Measurements from ENCODE around the gene COL17A1.

The COL17A1 gene

GRCh38 chr10:104088239-104088638 is 2.6 kb upstream of the COL17A1 start:
- no peak for DNase-seq
- H3K4me2 ChIP-seq (ENCODE audit: low read depth, low read length) = no peak overlapping the region
- no peaks in the 10 kb centered on the region for H3K9me3 ChIP-seq (replicated peaks; ENCODE audit: insufficient read depth, low read length)
- H3F3A ChIP-seq (ENCODE audit: insufficient read depth, low read length) = no peaks in the 10 kb centered on the region
- no peaks in the 10 kb centered on the region for H3K4me1 ChIP-seq (ENCODE audit: low read length)
- H3K79me2 ChIP-seq (ENCODE audit: low read length) = no peaks in the 10 kb centered on the region
- H3K9ac ChIP-seq (ENCODE audit: low read length) = no peak overlapping the region
- no peaks in the 10 kb centered on the region for H3K9me2 ChIP-seq (replicated peaks; ENCODE audit: insufficient read depth, low read length)
- no peak overlapping the region for H3K4me3 ChIP-seq (ENCODE audit: low read length)
- no peak overlapping the region for H3K27ac ChIP-seq (ENCODE audit: low read length)
- H3K36me3 ChIP-seq (replicated peaks; ENCODE audit: insufficient read depth, low read length) = no peaks in the 10 kb centered on the region
- no peaks in the 10 kb centered on the region for H4K20me1 ChIP-seq (ENCODE audit: insufficient read depth, low read length)
- TF ChIP-seq, protein P1, sequence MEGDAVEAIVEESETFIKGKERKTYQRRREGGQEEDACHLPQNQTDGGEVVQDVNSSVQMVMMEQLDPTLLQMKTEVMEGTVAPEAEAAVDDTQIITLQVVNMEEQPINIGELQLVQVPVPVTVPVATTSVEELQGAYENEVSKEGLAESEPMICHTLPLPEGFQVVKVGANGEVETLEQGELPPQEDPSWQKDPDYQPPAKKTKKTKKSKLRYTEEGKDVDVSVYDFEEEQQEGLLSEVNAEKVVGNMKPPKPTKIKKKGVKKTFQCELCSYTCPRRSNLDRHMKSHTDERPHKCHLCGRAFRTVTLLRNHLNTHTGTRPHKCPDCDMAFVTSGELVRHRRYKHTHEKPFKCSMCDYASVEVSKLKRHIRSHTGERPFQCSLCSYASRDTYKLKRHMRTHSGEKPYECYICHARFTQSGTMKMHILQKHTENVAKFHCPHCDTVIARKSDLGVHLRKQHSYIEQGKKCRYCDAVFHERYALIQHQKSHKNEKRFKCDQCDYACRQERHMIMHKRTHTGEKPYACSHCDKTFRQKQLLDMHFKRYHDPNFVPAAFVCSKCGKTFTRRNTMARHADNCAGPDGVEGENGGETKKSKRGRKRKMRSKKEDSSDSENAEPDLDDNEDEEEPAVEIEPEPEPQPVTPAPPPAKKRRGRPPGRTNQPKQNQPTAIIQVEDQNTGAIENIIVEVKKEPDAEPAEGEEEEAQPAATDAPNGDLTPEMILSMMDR (IDR thresholded peaks at IDR 0.05; ENCODE audit: low read length) = no peak
- TF ChIP-seq EZH2phosphoT487 (IDR thresholded peaks at IDR 0.05; ENCODE audit: low read length) (no peak), EZH2 (optimal IDR thresholded peaks at IDR 0.05; ENCODE audit: low read depth, low read length) (no peak)
- H3K27me3 ChIP-seq (replicated peaks; ENCODE audit: insufficient read depth, low read length) = no peaks in the 10 kb centered on the region
- no peak overlapping the region for H2AFZ ChIP-seq (ENCODE audit: low read length)

DNA sequence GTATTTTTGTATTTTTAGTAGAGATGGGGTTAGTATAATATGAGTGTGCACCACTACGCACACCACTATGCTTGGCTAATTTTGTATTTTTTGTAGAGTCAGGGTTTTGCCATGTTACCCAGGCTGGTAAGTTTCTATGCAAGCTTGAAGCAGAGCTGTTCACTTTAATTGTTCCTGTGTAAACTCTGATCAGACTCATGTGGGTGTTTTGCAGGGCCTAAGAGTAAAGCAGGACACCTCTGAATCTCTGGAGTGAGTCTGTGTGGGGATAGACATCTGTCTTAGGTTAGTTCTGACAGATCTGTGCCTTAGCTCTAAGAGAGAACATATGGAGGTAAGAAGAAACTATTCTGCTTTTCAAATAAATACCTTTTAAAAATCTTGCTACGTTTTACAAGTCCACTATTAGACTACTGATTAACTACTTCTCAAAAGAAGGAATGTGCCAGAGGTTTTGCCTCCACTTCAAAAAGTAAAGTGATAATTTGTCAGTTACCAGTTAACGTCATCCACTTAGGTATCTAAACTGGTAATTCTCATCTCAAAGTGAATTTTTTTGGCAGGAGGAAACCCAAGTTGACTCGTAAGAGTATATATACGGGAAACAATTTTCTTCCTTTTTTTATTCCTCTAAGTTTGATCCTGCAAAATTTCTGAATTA is 1.1 kb downstream of the COL17A1 start:
- H3K9me2 ChIP-seq (replicated peaks; ENCODE audit: insufficient read depth, low read length) = no peaks in the 10 kb centered on the region
- no peak overlapping the region for H3K4me3 ChIP-seq (ENCODE audit: low read length)
- TF ChIP-seq EZH2 (optimal IDR thresholded peaks at IDR 0.05; ENCODE audit: low read depth, low read length) = no peak
- no peak for TF ChIP-seq EZH2phosphoT487 (IDR thresholded peaks at IDR 0.05; ENCODE audit: low read length)
- TF ChIP-seq, protein P1 (IDR thresholded peaks at IDR 0.05; ENCODE audit: low read length) = no peak
- no peak overlapping the region for H3K27ac ChIP-seq (ENCODE audit: low read length)
- H3K4me2 ChIP-seq (ENCODE audit: low read depth, low read length) = no peak overlapping the region
- H3K9me3 ChIP-seq (replicated peaks; ENCODE audit: insufficient read depth, low read length) = no peaks in the 10 kb centered on the region
- H3K9ac ChIP-seq (ENCODE audit: low read length) = no peak overlapping the region
- H3K79me2 ChIP-seq (ENCODE audit: low read length) = no peaks in the 10 kb centered on the region
- H2AFZ ChIP-seq (ENCODE audit: low read length) = no peak overlapping the region
- H3K4me1 ChIP-seq (ENCODE audit: low read length) = no peaks in the 10 kb centered on the region
- no peaks in the 10 kb centered on the region for H3K27me3 ChIP-seq (replicated peaks; ENCODE audit: insufficient read depth, low read length)
- DNase-seq = no peak
- H4K20me1 ChIP-seq (ENCODE audit: insufficient read depth, low read length) = no peaks in the 10 kb centered on the region
- no peaks in the 10 kb centered on the region for H3K36me3 ChIP-seq (replicated peaks; ENCODE audit: insufficient read depth, low read length)
- no peaks in the 10 kb centered on the region for H3F3A ChIP-seq (ENCODE audit: insufficient read depth, low read length)

- Histone ChIP-seq H3K79me2 (ENCODE audit: low read length) (no peaks in the 10 kb centered on the region), H3K4me3 (ENCODE audit: low read length) (no peak overlapping the region), H4K20me1 (ENCODE audit: insufficient read depth, low read length) (no peaks in the 10 kb centered on the region), H3K9ac (ENCODE audit: low read length) (no peak overlapping the region), H3K36me3 (replicated peaks; ENCODE audit: insufficient read depth, low read length) (no peaks in the 10 kb centered on the region), H3K4me2 (ENCODE audit: low read depth, low read length) (no peak overlapping the region), H3K4me1 (ENCODE audit: low read length) (no peaks in the 10 kb centered on the region), H3K9me3 (replicated peaks; ENCODE audit: insufficient read depth, low read length) (no peaks in the 10 kb centered on the region), H2AFZ (ENCODE audit: low read length) (no peak overlapping the region), H3K27ac (ENCODE audit: low read length) (no peak overlapping the region), H3K27me3 (replicated peaks; ENCODE audit: insufficient read depth, low read length) (no peaks in the 10 kb centered on the region), H3K9me2 (replicated peaks; ENCODE audit: insufficient read depth, low read length) (no peaks in the 10 kb centered on the region), H3F3A (ENCODE audit: insufficient read depth, low read length) (no peaks in the 10 kb centered on the region)
- DNase-seq = no peak
- TF ChIP-seq EZH2 (optimal IDR thresholded peaks at IDR 0.05; ENCODE audit: low read depth, low read length) = no peak
- no peak for TF ChIP-seq EZH2phosphoT487 (IDR thresholded peaks at IDR 0.05; ENCODE audit: low read length)
- TF ChIP-seq, protein P1 (IDR thresholded peaks at IDR 0.05; ENCODE audit: low read length) = no peak
Measured at GRCh38 chr10:104081998-104082397, 3.7 kb downstream of the COL17A1 start.

Data from MM.1S (cell line).